Renal cortex interstitium (tissue), 11 donors: ENCODE results near the gene TBL2. TPM values are rescaled to one million over a fixed set of nuclear protein-coding genes. Genes with fewer than 3 reads are reported as not detected.
"Not testable (repeated sequence)": the region's sequence is repeated elsewhere in the genome, so short reads cannot be mapped to it uniquely, and the experiment has no call there.

ENCODE experiments used
- DNase-seq, 11 donors: peaks; one replicate each; pipeline ENCODE4 v3.0.0-alpha.2; 2013; ENCODE audit warnings: low read depth in 9 of 11, low spot score in 4 of 11; ENCODE audit errors: extremely low read depth in 1 of 11
- polyA plus RNA-seq, 3 donors: library from polyadenylated mRNA; unstranded; fragments of 120-200 nt; gene quantifications; one replicate each; pipeline ENCODE4 v1.2.1, GENCODE V29; 2013; ENCODE audit not compliant: insufficient read length in 3 of 3

The TBL2 gene
- polyA plus RNA-seq, 3 donors, result 36.5 to 41.1 (median 40.1) TPM

DNA sequence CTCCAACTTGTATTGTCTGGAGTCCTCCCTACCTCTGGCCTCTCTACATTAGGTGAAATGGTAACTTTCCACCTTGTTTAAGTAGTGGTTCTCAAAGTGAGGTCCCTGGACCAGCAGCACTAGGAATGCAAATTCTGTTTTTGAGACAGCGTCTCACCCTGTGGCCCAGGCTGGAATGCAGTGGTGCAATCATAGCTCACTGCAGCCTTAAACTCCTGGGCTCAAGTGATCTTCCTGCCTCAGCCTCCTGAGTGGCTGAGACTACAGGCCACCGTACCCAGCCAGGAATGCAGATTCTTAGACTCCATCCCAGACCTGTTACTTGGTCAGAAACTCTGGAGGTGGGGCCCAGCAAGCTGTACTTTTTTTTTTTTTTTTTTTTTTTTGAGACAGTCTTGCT, 6.8 kb upstream of the TBL2 start:
- no peak for DNase-seq

DNA sequence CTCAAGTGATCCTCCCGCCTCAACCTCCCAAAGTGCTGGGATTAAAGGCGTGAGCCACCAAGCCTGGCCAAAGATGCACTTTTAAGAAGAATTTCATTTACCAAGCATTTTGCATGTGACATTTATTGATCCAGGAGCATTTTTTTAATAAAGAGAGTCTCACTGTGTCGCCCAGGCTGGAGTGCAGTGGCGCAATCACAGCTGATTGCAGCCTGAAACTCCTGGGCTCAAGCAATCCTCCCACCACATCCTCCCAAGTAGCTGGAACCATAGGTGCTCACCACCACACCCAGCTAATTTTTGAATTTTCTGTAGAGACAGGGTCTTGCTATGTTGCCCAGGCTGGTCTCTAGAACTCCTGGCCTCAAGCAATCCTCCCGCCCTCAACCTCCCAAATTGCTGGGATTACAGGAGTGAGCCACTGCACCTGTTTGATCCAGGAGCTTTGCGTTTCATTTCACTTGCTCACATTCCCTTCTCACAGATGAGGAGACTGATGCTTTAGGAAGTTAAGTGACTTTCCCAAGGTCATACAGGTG, 4.4 kb upstream of the TBL2 start:
- DNase-seq, result no peak

DNA sequence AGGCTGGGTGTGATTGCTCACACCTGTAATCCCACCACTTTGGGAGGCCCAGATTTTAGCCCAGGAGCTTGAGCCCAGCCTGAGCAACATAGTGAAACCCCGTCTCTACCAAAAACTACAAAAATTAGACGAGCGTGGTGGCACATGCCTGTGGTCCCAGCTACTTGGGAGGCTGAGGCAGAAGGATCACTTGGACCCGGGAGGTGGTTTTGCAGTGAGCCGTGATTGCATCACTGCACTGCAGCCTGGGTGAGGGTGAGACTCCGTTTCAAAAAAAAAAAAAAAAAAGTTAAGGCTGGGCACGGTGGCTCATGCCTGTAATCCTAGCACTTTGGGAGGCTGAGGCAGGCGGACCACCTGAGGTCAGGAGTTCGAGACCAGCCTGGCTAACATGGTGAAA, 2.6 kb upstream of the TBL2 start:
- not testable (repeated sequence) for DNase-seq

DNA sequence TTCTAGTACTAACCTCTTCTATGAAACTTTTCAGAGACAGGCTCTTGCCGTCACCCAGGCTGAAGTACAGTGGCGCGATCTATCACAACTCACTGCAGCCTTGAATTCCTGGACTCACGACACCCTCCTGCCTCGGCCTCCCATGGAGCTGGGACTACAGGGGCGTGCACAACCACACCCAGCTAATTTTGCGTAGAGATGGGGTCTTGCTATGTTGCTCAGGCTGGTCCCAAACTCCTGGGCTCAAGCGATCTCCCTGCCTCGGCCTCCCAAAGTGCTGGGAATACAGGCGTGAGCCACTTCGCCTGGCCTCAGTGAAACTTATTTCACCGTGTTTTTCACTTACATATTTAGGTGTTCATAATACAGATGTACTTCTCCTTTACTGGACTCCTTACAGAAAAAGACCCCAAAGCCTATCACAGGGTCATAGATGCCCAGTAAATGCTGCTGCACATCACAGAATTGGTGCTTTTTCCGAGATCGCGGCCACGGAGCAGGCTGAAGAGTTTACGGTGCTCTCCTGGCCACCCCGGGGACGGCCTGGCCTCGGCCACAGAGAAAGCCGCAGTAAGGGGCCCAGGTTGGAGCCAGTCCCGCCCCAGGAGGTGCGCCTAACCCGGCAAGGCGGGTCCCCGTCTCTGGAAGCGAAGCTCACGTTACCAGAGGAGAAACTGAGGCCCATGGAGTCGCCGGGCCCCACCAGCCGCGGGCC, 595 bp downstream of the TBL2 start:
- DNase-seq, result no peak

DNA sequence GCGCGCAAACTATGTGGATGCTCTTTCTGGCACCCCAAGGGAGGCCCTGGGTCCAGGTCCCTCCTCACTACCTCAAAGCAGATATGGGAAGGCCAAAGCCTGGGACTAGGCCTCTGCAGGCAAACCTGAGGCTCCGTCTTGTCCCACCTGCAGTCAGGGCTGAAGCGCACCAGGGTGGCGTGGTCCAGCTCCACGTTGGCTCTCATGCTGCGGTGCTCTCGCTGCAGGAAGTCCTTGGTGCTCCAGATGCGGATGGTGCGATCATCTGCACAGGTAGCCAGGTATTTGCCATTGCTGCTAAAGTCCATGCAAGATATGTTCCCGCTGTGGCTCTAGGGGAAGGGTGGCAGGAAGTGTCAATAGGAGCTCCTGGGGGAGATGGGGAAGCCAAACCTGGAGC, 4.6 kb downstream of the TBL2 start:
- no peak for DNase-seq

DNA sequence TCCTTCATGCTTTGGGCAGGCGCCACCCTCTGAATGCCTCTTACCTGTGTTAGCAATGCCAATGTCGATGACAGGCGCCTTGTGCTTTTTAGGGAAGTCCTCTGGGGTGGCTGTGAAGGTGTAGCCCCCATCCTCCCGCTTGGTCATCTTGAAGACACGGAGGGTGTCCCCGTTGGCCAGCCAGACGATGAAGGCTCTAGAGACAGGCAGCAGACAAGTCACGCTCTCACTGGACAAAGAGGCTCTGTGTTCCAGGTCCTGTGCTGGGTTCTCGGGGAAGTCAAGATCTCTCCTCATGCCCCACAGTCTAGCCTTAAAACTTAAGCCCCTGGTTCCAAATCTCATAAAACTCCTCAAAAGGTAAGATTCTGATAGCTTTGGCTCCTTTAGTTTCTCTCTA, 5.1 kb downstream of the TBL2 start:
- DNase-seq, result no peak

DNA sequence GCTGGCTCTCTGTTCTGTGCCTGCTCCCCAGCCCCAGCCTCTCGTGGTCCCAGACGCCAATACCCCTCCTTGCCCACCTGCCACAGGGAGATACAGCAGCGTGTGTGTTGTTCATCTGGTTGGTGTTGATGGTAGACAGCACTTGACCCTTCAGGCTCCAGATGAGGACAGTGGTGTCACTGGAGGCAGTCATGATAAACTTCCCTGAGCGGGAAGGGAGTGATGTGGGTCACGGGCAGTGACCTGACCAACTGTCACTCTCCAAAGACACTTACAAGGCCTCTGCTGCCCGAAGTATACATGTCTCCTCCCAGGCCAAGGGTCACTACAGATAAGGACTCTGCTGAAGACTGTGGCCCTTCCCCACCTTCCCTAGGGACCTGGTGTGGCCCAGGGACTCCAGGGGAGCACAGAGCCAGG, 5.6 kb downstream of the TBL2 start:
- DNase-seq, result no peak

DNA sequence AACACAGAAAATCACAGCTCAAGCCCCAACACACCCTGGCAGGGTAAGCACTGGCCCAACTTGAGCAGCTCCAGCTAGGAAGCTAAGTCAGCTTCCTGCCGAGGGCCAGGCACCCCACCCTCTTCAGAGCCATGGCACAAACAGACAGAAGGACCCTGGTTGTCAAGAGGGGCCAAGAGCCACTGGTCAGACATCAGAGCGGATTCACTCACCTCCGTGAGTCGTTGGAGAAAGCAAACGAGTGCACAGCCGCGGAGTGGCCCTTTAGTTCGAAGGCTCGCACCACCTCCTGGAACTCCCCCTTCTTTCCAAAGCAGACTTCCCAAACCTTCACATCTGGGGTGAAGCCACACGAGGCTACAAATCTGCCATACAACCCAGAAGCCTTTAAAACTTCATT, 7.4 kb downstream of the TBL2 start:
- no peak for DNase-seq

DNA sequence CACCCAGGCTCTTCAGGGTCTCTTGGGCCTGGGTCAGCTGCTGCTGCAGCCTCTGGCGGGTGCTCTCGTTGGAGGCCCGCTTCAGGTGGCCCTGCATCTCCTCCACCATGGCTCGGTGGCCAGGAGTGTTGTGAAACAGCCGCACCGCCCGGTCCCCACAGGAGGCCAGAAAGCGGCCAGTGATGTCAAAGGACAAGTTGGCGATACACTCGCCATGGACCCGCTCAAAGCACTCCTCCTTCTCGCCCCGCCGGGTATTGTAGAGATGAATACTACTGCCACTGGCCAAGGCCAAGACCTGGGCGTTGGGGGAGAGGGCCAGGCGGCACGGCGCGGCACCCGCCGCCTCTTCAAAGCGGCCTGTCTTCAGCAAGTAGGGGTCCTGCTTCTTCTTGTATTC, 7.9 kb downstream of the TBL2 start:
- DNase-seq, result no peak

DNA sequence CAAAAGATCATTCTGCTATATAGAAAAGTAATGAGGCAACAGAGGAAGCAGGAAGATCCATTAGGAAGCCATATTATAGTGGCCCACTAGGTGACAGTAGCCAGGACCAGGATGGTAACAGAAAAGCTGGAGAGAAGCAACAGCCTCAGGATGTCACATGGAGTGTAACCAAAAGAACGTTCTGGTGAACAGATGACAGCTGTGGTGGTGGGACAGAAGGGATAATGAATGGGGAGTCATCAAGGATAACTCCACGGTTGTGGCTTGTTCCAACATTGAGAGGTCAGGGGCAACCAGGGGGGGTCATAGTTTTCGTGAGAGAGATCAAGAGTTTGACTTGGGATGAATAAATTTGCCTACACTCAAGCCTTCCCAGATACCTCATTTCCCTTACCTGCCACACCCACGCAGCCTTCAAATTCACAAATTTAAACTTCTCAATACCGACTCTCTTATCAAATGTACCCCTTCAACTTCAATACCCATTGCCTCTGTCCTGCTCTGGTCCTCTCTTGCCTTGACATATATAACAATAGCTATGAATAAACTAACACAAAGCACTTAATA, 9.3 kb downstream of the TBL2 start:
- DNase-seq, result no peak

DNA sequence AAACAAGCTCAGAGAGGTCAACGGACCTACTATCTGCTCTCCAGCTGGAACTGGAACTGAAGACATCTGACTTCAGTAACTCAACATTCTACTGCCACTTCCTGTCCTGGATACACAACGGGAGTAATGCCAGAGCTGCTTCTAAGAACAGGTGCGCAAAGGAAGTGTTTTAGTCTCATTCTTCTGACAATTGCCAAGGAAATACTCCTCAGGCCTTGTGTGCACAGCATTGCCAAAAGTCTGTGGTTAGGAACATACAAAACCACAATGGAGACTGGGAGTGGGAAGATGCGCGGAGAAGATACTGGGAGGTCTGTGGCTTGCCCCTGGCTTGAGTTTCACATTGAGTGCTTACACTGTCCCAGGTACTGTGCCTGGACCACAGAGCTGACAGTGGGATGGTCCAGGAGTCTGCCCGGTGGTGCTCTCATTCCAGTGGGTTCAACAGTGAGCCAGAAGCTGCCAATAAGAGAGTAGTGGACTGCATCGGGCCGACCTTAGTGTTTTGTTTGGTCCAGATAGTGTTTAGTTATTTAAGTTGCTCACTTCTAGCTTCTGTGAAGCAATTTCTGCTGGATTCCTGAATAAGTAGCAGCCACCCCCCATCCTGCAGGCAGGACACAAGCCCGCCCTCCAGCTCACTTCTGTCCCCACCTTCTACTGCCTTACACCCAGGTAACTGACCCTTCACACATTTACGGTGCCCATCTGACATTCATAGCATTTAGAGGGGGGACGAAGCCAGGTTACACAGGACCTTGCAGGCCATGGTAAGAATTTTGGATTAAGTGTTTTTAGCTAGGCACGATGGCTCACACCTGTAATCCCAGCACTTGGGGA, 10.3 kb downstream of the TBL2 start:
- no peak for DNase-seq

DNA sequence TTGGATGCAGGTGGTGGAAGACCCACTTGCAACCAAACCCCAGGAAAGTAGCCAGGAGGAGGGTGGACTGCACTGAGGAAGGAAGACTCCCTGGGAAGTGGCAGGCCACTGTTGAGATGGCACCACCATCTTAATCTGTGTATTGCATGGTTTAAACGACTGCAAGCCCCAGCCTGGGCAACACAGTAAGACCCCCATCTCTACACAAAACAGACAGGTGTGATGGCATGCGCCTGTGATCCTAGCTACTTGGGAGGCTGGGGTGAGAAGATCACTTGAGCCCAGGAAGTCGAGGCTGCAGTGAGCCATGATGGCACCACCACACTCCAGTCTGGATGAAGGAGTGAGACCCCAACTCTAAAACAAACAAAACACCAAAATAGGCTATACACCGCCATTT, 11.2 kb downstream of the TBL2 start:
- no peak for DNase-seq

DNA sequence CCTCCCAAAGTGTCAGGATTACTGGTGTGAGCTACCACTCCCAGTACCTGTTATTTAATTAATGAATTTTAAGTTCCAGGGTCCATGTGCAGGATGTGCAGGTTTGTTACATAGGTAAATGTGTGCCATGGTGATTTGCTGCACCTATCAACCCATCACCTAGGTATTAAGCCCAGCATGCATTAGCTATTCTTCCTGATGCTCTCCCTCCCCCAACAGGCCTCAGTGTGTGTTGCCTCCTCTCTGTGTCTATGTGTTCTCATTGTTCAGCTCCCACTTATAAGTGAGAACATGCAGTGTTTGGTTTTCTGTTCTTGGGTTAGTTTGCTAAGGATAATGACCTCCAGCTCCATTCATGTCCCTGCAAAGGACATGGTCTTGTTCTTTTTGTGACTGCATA, 11.9 kb downstream of the TBL2 start:
- DNase-seq, result not testable (repeated sequence)

DNA sequence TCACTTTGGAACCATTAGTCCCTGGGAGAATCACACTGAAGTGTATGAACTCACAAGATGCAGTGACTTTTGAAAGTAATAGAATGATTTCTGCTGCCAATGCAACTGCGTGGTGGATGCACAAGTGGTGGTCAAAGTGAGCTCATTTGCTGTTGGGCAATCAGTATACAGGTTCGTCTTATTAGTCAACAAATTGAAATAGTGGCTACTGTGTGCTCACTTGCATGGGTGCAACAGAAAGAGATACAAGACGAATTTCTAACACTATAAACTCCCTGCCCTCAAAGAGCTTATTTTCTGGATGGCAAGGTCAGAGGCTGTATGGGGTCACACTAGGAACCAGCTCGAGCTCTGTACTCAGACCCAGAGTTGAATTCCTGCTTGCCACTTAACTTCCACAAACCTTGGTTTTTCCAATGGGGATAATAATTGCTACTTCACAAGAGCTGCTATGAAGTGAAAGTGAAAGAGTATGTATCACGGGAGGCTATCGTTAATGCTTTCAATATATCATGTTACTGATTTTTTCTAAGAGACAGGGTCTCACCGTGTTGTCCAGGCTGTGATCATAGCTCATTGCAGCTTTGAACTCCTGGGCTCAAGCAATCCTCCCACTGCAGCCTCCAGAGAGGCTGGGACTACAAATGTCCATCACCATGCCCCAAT, 12.6 kb downstream of the TBL2 start:
- DNase-seq, result no peak

DNA sequence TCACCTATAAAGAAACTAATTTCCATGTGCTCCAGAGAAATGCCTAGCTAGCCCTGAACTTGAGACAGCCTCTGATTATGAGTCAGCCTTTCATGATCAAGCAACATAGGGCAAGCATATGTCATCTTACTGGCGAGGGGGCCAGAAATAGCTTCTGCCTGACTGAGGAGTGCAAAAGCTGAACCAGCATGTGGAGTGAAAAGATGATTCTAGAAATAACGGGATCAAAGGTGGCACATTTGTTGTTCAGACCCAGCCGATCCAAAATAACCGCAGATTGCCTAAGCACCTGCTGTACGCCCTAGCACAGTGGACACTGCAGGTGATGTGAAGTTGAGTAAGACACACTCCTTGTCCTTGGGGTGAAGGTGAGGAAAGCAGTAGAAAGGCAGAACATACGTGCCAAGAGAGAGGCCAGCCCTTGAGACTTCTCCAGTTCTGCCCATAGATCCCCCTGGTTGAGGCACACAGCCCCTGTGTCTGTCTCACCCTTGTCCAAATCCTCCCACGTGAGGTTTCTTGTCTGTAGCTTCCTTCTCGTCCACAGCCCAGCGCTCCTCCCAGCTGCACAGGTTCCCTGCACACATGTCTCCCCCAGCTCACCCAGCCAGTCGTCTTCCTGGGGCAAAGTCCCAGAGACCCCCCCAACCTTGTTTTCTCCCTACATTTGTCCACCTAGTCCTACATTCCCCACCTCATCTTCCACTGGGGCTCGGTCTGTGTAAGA, 18.1 kb downstream of the TBL2 start:
- no peak for DNase-seq

DNA sequence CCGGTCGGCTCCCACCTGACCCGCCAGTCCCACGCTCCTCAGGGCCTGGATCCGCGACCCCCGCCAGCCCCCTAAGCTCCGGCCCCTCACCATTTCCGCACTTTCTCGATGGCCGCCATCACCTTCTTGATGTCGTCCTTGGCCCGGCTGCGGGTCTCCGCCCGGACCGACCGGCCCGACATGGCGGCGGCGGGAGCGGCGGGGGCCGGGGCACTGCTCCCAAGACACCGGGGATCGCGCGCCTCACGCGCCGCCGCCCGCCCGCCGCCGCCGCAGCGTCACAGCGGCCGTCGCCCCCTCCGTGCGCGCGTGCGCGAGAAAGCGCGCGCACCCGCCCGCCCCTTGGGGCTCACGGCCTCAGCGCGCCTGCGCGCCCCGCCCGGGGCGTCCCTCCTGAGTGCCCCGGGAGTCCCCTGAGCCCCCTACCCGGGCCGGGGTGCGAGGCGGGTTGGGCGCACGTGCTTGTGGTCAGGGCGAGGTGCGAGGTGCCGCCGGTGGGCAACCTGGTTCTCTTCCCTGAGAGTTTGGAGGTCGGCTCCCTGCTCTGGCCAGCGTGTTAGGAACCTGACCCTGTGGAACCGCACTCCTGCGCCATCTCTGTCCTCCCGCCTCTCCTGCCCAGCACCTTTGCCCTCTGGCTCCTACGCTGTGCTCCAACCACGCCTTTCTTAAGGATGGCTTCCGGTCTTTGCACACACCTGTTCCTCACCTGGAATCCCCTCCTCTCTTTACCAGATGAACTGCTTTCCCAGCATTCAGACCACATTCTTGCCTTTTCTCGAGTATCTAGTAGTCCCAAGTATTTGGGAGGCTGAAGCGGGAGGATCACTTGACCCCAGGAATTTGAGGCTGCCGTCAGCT, 20.8 kb downstream of the TBL2 start, which contains the start of gene BCL7B:
BCL7B (minus strand) TSS at position 294 of the 861 bp plus-strand sequence; CDS start at position 182, 112 bp downstream.
- DNase-seq, result peak in 5 of 11 donors; percentile 40 to 67 (median 51)

DNA sequence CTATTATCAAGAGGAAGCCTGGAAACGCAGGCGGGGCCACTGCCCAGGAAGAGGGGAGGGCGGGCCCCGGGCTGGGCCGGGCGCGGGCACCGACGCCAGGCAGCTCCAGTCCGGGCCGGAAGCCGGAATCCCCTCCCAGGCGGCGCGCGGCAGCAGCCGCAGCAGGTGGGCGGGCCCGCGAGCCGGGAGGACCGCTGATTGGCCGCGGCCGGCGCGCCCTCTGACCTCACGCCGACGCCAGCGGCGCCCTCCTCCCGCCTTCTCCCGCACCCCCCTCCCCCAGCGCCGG, 21.3 kb downstream of the TBL2 start:
- DNase-seq, result peak in 9 of 11 donors; percentile 76 to 89 (median 86)
